ENCODE results near the gene METTL27.
A peak's percentile ranks its signal among the peaks of the same experiment; 100 is the strongest.

The METTL27 gene

DNA sequence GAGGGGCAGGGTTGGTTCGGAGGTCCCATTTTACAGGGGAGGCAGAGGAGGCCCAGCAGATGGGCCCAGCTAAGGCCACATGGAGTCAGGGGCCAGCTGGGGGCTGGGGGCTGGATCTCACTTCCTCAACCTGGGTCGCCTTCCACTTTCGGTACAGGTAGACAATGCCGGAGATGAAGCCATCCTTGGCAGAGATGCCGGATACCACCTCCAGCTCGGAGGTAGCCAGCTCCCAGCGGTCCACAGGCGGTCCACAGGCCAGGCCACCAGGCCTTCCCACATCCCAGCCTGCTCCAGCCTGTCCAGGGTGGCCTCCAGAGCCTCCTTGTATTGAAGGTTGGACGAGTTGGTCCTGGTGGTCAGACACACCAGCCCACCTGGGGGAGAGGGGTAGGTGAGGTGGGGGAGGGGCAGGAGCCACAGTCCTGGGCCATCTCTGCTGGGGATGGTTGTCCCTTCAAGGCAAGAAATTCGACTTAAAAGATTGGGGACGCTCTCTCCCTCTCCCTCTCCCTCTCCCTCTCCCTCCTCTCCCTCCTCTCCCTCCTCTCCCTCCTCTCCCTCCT lies 7.6 kb downstream of the METTL27 start:
- peaks cover 12% of the 10 kb centered on the region for H3K27me3 Mint-ChIP-seq (ENCODE audit: low read depth)
- H3K27ac Mint-ChIP-seq = no peak overlapping the region
- H3K9me3 Mint-ChIP-seq = no peaks in the 10 kb centered on the region
- H3K4me3 Mint-ChIP-seq = no peak overlapping the region
- peaks cover 10% of the 10 kb centered on the region for H3K4me1 Mint-ChIP-seq
- H3K36me3 Mint-ChIP-seq (ENCODE audit: low read depth) = no peaks in the 10 kb centered on the region
- no peak for TF ChIP-seq CTCF (IDR thresholded peaks at IDR 0.05; ENCODE audit: unreplicated experiment in 3 of 3)

DNA sequence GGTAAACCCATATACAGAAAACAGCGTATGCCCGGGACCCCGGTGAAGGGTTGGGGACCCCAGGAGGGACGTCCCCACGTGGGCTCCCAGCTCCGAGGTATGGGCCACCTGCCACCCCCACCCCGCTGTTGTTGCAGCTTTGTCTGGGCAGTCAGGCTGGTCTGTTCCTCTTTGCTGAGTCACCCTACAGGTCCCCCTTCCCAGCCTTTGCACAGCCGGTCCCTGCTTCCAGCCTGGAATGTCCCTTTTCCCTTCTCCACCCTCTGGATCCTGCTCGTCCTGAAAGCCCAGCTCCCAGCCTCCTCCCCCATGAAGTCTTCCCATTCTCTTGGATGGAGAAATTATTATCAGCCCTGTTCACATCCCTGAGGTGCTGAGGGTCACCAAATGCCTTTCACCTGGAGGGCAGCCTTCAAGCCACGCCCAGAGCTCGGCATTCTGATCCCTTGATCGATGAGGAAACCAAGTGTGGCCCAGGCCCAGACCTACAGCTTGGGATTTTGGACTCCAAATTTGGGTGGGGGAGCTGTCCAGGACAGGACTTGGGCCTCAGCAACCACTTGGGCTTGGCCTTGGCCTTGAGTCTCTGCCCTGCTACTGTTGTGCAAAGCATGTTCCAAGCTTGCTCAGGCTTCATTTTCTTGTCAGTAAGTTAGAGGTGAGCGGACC lies 8.9 kb downstream of the METTL27 start:
- Mint-ChIP-seq H3K27me3 (ENCODE audit: low read depth) (peaks cover 17% of the 10 kb centered on the region), H3K4me3 (peak overlapping the region in 2 of 3 experiments; percentile 64 to 72), H3K9me3 (no peaks in the 10 kb centered on the region), H3K27ac (peak overlapping the region in 2 of 3 experiments; percentile 21 to 75), H3K36me3 (ENCODE audit: low read depth) (no peaks in the 10 kb centered on the region), H3K4me1 (peaks cover 19% of the 10 kb centered on the region)
- no peak for TF ChIP-seq CTCF (IDR thresholded peaks at IDR 0.05; ENCODE audit: unreplicated experiment in 3 of 3)

DNA sequence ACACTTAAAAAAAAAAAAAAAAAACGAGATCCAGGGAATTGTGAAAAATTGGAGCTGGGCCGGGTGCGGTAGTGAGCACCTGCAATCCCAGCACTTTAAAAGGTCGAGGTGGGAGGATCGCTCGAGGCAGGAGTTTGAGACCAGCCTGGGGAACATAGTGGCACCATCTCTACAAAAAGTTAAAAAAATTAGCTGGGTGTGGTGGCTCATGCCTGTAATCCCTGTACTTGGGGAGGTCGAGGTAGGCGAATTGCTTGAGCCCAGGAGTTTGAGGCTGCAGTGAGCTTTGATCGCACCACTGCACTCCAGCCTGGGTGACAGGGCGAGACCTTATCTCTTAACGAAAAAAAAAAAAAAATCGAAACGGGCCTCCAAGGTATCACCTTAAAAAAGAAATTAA lies 9.5 kb downstream of the METTL27 start:
- H3K9me3 Mint-ChIP-seq = no peaks in the 10 kb centered on the region
- H3K27ac Mint-ChIP-seq = peak overlapping the region in 2 of 3 experiments; percentile 90 to 98
- H3K4me3 Mint-ChIP-seq = peak overlapping the region; percentile 82 to 85 (median 84)
- peaks cover 25% of the 10 kb centered on the region for H3K4me1 Mint-ChIP-seq
- no peaks in the 10 kb centered on the region for H3K36me3 Mint-ChIP-seq (ENCODE audit: low read depth)
- H3K27me3 Mint-ChIP-seq (ENCODE audit: low read depth) = peaks cover 18% of the 10 kb centered on the region
- no peak for TF ChIP-seq CTCF (IDR thresholded peaks at IDR 0.05; ENCODE audit: unreplicated experiment in 3 of 3)

DNA sequence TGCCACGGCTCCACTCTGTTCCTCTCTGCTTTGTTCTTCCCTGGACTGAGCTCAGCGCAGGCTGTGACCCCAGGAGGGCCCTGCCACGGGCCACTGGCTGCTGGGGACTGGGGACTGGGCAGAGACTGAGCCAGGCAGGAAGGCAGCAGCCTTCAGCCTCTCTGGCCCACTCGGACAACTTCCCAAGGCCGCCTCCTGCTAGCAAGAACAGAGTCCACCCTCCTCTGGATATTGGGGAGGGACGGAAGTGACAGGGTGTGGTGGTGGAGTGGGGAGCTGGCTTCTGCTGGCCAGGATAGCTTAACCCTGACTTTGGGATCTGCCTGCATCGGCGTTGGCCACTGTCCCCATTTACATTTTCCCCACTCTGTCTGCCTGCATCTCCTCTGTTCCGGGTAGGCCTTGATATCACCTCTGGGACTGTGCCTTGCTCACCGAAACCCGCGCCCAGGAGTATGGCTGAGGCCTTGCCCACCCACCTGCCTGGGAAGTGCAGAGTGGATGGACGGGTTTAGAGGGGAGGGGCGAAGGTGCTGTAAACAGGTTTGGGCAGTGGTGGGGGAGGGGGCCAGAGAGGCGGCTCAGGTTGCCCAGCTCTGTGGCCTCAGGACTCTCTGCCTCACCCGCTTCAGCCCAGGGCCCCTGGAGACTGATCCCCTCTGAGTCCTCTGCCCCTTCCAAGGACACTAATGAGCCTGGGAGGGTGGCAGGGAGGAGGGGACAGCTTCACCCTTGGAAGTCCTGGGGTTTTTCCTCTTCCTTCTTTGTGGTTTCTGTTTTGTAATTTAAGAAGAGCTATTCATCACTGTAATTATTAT lies 10.3 kb downstream of the METTL27 start:
- Mint-ChIP-seq H3K4me3 (peak overlapping the region; percentile 82 to 85 (median 84)), H3K9me3 (no peaks in the 10 kb centered on the region), H3K4me1 (peaks cover 32% of the 10 kb centered on the region), H3K36me3 (ENCODE audit: low read depth) (no peaks in the 10 kb centered on the region), H3K27ac (peak overlapping the region; percentile 86 to 98 (median 90)), H3K27me3 (ENCODE audit: low read depth) (peaks cover 23% of the 10 kb centered on the region)
- TF ChIP-seq CTCF (IDR thresholded peaks at IDR 0.05; ENCODE audit: unreplicated experiment in 3 of 3) = no peak

DNA sequence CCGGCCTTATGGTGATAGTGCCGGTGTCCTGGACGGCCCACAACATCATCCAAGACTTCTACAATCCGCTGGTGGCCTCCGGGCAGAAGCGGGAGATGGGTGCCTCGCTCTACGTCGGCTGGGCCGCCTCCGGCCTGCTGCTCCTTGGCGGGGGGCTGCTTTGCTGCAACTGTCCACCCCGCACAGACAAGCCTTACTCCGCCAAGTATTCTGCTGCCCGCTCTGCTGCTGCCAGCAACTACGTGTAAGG lies 10.8 kb downstream of the METTL27 start:
- no peaks in the 10 kb centered on the region for H3K36me3 Mint-ChIP-seq (ENCODE audit: low read depth)
- TF ChIP-seq CTCF (IDR thresholded peaks at IDR 0.05; ENCODE audit: unreplicated experiment in 3 of 3) = no peak
- peak overlapping the region; percentile 82 to 85 (median 84) for H3K4me3 Mint-ChIP-seq

More for the DNA sequence above, 10.8 kb downstream of the METTL27 start:
- peak overlapping the region; percentile 86 to 98 (median 90) for H3K27ac Mint-ChIP-seq
- peaks cover 38% of the 10 kb centered on the region for H3K4me1 Mint-ChIP-seq
- H3K9me3 Mint-ChIP-seq = no peaks in the 10 kb centered on the region
- peaks cover 25% of the 10 kb centered on the region for H3K27me3 Mint-ChIP-seq (ENCODE audit: low read depth)

Measured in nephron (organoid).